Esophagus muscularis mucosa (tissue), 4 donors: ENCODE data around the gene ITGAD.

Experiments used
- EP300 ChIP-seq: sonication (generic); formaldehyde crosslinking; IDR thresholded peaks from one replicate; pipeline ENCODE4 v1.6.1; 2017; ENCODE audit warnings: antibody characterized with exemption
- POLR2A ChIP-seq: fragments of 450-650 bp; IDR thresholded peaks from one replicate; pipeline ENCODE4 v1.6.1; 2017; ENCODE audit warnings: antibody characterized with exemption, moderate library complexity, mild to moderate bottlenecking, low read depth
- POLR2AphosphoS5 ChIP-seq, 2 donors: sonication (generic); formaldehyde crosslinking; IDR thresholded peaks; one replicate each; pipeline ENCODE4 v1.6.1; 2017; ENCODE audit warnings: antibody characterized with exemption in 2 of 2
- TF ChIP-seq, protein P1 (sequence below), 3 experiments: fragments of 200-600 bp in 2 of 3; fragments of 450-650 bp in 1 of 3; sonication (generic) in 2 of 3; IDR thresholded peaks; one replicate each; pipeline ENCODE4 v1.5.1; 2017 to 2019; ENCODE audit warnings: antibody characterized with exemption in 3 of 3, mild to moderate bottlenecking in 2 of 3, moderate library complexity in 1 of 3

DNA sequence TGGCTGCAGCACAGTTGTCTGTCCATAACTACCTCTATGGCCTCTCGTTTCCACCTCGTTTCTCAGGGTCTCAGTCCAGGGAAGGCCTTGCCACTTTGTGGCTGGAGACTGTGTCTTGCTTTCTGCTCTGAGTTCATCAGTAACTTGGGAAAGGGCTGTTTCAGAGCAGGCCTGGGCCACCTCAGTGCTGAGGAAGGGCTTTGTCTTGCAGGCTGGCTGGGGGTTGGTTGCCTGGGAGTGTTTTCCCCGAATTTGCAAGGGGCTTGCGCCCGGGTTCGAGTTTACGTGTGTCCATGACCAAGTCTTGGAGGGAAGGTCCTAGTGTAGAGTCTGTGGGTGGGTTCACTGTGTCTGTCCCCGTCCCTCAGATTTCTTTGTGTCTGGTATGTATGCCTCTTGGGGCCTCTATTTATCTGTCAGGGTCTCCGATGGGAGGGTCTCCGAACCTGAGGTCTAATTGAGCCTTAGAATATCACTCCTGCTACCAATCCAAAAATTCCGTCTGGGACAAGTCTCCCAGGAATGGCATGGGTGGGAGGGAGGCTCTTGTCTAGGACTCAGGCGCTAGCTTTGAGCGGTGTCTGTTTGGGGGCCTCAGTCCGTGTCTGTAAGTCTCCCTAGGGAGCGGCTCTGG, 78.2 kb downstream of the ITGAD start:
- TF ChIP-seq EP300 = no peak
- no peak for TF ChIP-seq POLR2A
- TF ChIP-seq, protein P1, sequence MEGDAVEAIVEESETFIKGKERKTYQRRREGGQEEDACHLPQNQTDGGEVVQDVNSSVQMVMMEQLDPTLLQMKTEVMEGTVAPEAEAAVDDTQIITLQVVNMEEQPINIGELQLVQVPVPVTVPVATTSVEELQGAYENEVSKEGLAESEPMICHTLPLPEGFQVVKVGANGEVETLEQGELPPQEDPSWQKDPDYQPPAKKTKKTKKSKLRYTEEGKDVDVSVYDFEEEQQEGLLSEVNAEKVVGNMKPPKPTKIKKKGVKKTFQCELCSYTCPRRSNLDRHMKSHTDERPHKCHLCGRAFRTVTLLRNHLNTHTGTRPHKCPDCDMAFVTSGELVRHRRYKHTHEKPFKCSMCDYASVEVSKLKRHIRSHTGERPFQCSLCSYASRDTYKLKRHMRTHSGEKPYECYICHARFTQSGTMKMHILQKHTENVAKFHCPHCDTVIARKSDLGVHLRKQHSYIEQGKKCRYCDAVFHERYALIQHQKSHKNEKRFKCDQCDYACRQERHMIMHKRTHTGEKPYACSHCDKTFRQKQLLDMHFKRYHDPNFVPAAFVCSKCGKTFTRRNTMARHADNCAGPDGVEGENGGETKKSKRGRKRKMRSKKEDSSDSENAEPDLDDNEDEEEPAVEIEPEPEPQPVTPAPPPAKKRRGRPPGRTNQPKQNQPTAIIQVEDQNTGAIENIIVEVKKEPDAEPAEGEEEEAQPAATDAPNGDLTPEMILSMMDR (IDR thresholded peaks at IDR 0.05) = no peak
- no peak for TF ChIP-seq POLR2AphosphoS5 (IDR thresholded peaks at IDR 0.05)
